Activated naive CD8-positive, alpha-beta T cell (primary cell): ENCODE measurements around the gene PTPRN2.
"Not testable (repeated sequence)": the region's sequence is repeated elsewhere in the genome, so short reads cannot be mapped to it uniquely, and the experiment has no call there.

ENCODE experiments used
- H3K27ac Mint-ChIP-seq: one replicate; pipeline ENCODE4 v1.8.0; 2021; ENCODE audit warnings: mixed read lengths
- H3K27me3 Mint-ChIP-seq: one replicate; pipeline ENCODE4 v1.8.0; 2021; ENCODE audit warnings: mixed read lengths
- H3K36me3 Mint-ChIP-seq: one replicate; pipeline ENCODE4 v1.8.0; 2021; ENCODE audit warnings: mixed read lengths
- H3K4me1 Mint-ChIP-seq: one replicate; pipeline ENCODE4 v1.8.0; 2021; ENCODE audit warnings: low read depth, mixed read lengths
- H3K4me3 Mint-ChIP-seq: one replicate; pipeline ENCODE4 v1.8.0; 2021; ENCODE audit warnings: mild to moderate bottlenecking, mixed read lengths
- H3K9me3 Mint-ChIP-seq: one replicate; pipeline ENCODE4 v1.8.0; 2021; ENCODE audit warnings: low read depth, mixed read lengths

Gene PTPRN2

DNA sequence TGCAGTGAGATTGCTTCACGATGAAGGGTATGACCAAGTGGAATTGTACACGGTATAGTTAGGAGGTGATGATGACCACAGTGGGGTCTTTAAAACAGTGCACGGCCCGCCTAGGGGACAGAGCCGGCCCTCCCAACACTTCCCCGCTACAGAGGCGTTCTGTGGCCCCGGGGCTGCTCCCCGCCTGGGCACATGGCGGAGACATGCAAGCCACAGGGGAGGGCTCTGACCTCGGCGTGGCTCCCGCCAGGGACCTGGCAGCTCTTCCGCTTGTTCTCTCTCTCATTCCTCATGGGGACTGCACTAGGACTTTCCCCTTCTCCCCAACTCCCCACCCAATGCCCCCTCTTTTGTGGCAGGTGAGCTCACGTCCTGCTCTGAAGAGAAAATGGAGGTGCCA lies 857.0 kb downstream of the PTPRN2 start:
- Mint-ChIP-seq H3K4me3 (no peak overlapping the region), H3K36me3 (no peaks in the 10 kb centered on the region), H3K4me1 (no peaks in the 10 kb centered on the region), H3K9me3 (no peaks in the 10 kb centered on the region), H3K27ac (no peak overlapping the region), H3K27me3 (peaks cover 2% of the 10 kb centered on the region)

DNA sequence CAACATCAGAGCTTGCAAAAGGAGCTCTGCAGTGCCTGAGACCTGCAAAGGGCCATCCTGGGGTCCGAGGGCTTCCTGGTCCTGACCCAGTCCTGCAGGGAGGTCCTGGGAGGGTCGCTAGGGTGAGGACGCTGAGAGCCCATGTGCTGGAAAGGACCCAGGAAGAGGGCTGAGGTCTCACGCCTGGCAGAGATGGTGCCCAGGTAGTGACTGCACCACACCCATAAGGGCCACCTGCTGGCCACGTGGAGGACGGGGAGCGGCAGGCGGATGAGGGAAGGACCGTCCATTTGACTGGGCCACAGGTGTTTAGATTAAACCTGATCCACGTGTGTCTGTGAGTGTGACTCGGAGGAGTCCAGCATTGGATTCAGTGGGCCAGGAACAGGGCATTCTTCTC lies 858.1 kb downstream of the PTPRN2 start:
- Mint-ChIP-seq H3K27ac (no peak overlapping the region), H3K4me3 (no peak overlapping the region), H3K9me3 (no peaks in the 10 kb centered on the region), H3K36me3 (no peaks in the 10 kb centered on the region), H3K4me1 (no peaks in the 10 kb centered on the region), H3K27me3 (peaks cover 2% of the 10 kb centered on the region)

DNA sequence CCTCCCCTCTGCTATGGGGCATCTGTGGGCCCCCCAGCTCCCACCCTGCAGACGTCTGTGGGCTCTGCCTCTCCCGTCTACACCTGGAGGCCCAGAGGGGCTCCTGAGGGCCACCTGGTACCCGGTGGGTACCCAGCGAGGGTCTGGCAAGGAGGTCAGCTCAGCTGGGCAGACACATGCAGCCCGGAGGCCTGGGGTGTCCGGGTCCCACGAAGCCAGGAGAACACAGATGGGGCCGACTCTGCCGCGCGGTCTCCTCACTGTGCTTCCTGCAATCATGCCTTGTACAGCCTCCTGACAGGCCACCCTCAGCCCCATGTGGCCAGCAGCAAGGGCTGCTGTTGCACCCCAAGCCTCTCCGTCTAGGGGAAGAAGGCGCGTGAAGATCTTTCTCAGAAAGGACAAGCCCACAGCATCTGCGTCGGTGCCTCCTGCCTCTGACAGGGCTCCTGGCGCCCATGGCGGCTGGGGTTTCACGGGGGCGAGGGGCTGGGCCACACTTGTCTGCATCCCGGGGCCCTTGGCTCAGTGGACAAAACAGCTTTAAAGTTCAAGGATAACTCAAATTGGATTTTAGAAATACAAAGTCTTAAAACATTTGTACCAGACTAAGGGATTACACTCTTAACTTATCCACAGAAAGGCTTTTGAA lies 859.5 kb downstream of the PTPRN2 start:
- H3K4me1 Mint-ChIP-seq: no peaks in the 10 kb centered on the region
- H3K36me3 Mint-ChIP-seq: no peaks in the 10 kb centered on the region
- no peak overlapping the region for H3K27ac Mint-ChIP-seq
- no peaks in the 10 kb centered on the region for H3K9me3 Mint-ChIP-seq
- H3K27me3 Mint-ChIP-seq: peaks cover 3% of the 10 kb centered on the region
- H3K4me3 Mint-ChIP-seq: no peak overlapping the region

DNA sequence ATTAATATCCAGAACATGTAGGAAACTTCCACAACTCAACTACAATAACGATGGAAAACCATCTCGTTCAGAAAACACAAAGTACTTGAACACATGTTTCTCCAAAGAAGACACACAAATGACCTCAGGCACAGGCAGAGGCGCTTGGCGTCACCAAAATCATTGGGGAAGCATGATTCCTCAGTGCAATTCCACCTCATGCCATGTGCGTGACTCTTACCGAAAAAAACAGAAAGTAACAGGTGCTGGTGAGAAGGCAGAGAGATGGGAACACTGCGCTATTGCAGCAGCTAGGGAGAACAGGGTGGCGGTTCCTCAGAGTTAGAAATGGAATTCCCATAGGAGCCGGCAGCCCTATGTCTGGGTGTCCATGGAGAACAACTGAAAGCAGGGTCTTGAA lies 860.9 kb downstream of the PTPRN2 start:
- Mint-ChIP-seq H3K36me3 (no peaks in the 10 kb centered on the region), H3K4me3 (no peak overlapping the region), H3K4me1 (no peaks in the 10 kb centered on the region), H3K9me3 (no peaks in the 10 kb centered on the region), H3K27ac (no peak overlapping the region), H3K27me3 (peaks cover 3% of the 10 kb centered on the region)

DNA sequence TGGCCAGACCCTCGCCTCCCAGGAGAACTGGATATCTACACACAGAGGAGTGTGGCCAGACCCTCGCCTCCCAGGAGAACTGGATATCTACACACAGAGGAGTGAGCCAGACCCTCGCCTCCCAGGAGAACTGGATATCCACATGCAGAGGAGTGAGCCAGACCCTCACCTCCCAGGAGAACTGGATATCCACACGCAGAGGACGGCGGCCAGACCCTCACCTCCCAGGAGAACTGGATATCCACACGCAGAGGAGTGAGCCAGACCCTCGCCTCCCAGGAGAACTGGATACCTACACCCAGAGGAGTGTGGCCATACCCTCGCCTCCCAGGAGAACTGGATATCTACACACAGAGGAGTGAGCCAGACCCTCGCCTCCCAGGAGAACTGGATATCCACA lies 862.3 kb downstream of the PTPRN2 start:
- H3K36me3 Mint-ChIP-seq, H3K4me3 Mint-ChIP-seq, H3K9me3 Mint-ChIP-seq, H3K27me3 Mint-ChIP-seq, H3K27ac Mint-ChIP-seq, H3K4me1 Mint-ChIP-seq: not testable (repeated sequence)

DNA sequence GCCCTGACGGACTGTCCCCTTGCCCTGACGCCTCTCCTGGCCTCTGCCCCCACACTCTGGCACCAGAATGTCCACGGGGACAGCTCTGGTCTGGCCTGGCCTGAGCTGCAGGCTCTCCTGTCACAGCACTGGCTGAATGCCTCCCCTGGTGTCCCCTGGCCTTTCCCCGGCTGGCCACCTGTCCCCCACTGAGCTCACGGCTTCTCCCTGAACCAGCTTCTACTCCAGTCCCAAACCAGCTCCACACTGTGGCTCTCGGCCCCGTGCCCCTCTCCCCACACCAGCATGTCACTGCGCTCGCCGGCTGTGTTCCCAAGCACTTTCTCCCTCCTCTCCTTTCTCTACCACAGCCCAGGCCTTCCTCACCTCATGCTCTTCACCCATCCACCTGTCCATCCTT lies 864.4 kb downstream of the PTPRN2 start:
- no peaks in the 10 kb centered on the region for H3K36me3 Mint-ChIP-seq
- no peaks in the 10 kb centered on the region for H3K9me3 Mint-ChIP-seq
- H3K4me3 Mint-ChIP-seq: no peak overlapping the region
- H3K27me3 Mint-ChIP-seq: peaks cover 3% of the 10 kb centered on the region
- no peaks in the 10 kb centered on the region for H3K4me1 Mint-ChIP-seq
- H3K27ac Mint-ChIP-seq: no peak overlapping the region

DNA sequence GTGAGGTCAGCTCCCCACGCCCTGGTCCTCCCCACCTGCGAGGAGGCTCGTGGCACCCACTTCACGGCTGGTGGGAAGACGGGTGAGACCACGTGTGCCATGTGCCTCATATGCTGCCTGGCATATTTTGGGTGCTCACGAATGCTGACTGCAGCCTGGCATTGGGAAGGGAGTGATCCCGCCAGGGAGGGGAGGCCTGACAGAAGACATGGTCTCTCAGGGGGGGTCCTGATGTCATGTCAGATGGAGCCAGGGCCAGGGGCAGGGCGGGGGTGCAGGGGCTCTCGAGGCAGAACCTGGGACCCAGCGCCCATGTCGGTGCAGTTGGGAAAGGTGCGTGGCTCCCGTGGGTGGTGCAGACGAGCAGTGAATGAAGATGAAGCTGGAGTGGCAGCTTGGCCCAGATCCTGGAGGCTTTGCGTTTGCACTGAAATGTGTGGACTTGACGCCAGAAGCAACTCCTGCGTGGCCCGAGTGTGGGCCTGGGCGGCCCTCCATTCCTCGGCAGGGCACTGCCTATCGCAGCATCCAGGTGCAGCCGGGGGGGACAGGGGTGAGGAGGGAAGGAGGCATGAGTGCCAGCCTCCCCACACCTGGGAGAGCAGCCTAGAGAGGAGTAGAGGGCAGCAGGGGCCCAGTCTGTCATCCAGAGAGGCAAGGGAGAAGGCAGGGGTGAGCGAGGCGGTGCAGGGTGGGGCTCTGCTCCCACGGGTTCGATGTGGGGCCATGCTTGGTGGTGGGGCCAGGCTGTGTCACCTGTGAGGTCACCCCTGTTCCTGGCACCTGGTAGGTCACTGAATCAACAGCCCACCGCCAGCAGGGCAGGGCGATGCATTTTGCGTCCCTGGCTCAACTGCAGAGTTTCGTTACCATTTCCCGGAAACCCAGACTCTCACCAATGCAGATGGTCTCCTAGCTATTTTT lies 865.2 kb downstream of the PTPRN2 start:
- H3K9me3 Mint-ChIP-seq: no peaks in the 10 kb centered on the region
- H3K27me3 Mint-ChIP-seq: peaks cover 3% of the 10 kb centered on the region
- no peak overlapping the region for H3K4me3 Mint-ChIP-seq
- no peak overlapping the region for H3K27ac Mint-ChIP-seq
- H3K4me1 Mint-ChIP-seq: no peaks in the 10 kb centered on the region
- H3K36me3 Mint-ChIP-seq: no peaks in the 10 kb centered on the region

DNA sequence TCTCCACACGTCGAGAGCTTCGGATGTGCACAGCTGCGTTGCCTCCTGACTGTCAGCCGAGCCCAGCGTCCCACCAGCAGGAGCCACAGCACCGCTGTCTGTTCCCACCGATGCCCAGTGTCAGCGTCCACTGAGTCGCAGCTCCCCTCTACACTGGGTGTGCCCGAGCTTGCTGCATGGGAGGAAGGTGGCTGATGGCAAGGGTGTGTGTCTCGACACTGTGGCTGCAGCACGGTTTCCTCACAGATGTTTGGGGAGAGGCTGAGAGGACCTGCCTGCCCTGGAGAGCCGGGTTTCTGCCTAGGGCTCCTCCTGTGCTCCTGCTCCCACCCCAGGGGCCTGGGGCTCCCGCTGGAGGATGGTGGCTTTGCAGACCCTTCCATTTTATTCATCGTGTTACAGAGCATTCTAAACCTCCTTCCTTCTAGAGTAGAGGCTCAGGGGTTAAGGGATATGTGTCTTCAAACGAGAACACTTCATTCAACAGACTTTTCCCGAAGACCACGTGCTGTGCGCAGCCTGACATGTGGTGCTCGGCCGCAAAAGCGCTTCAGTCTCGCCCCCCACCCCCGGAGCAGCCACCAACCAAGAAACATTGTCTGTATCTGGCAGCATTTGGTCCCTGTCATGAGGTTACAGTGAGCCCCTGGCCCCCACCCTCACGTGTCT lies 866.0 kb downstream of the PTPRN2 start:
- Mint-ChIP-seq H3K4me1 (no peaks in the 10 kb centered on the region), H3K27me3 (peaks cover 3% of the 10 kb centered on the region), H3K4me3 (no peak overlapping the region), H3K36me3 (no peaks in the 10 kb centered on the region), H3K27ac (no peak overlapping the region), H3K9me3 (no peaks in the 10 kb centered on the region)

DNA sequence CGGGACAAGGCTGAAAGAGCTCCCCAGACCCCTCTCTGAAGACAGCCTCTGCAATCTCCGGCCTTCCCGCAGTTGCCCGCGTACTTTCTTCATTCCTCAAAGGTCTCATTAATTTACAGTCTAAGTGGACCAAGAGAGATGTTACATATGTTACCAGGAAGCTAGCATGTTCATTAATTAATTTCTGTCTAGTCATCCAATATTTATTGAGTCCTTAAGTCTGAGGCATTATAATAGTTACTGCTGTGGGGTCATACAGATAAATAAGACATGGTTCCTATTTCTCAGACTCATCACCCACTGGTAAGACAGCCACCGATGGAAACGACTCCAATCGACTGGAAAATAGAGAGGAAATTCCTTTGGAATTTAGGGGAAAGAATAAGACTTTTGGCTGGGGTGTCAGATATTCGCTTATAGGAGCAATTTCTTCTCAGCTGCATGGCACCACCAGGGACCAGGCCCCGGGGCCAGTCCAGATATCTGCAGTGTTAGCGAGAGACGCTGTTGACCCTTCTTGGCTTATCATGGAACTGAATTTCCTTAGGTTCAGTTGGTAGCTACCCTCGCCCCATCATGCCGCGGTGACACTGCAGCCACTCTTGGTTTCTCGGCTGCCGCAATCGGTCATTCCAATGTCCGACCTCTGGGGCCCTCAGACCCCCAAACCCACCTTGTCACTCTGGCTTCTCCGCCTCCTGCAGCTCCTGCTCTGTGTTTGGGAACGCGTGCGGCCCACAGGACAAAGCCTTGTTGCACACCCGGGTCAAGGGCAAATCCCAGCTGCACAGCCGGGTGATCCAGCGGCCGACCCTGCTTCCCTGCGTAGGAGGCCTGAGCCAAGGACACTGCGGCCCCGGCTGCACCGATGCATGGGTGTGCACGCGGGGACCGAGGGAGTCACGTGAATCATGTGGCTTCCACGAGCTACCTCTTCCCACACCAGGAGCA lies 867.6 kb downstream of the PTPRN2 start:
- H3K27me3 Mint-ChIP-seq: peaks cover 3% of the 10 kb centered on the region
- H3K36me3 Mint-ChIP-seq: no peaks in the 10 kb centered on the region
- no peaks in the 10 kb centered on the region for H3K9me3 Mint-ChIP-seq
- H3K4me1 Mint-ChIP-seq: no peaks in the 10 kb centered on the region
- H3K27ac Mint-ChIP-seq: no peak overlapping the region
- H3K4me3 Mint-ChIP-seq: no peak overlapping the region

DNA sequence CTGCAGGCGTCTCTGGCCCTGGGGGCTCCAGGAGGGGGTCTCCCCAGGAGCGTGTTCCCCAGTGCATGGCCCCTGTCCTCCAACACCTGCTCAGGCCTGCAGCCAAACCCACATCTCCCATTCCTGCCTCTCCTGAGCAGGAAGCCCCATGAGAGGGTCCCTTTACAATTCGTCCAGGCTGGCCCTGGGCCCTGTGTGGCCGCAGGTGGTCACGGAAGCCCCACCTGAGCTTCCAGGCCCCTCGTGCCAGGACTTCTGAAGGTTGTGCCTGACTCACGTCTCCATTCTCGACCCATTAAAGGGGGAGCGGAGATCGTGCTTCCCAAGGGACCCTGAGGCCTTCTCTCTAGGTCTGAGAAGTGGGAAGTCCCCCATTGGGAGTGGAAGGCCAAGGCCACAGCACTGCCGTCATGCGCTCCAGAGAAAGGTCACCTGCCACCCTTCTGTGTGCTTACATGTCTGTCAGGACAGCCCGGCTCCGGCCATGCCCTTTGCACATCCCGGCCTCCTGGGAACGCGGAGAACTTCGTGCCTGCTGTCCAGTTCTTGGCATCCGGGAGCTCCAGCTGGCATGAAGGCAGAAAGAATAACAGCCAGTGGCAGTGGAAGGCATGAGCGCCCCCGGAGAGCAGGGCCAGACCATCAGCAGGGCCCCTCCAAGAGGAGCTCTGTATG lies 868.5 kb downstream of the PTPRN2 start:
- H3K4me1 Mint-ChIP-seq: no peaks in the 10 kb centered on the region
- H3K4me3 Mint-ChIP-seq: no peak overlapping the region
- H3K36me3 Mint-ChIP-seq: no peaks in the 10 kb centered on the region
- no peak overlapping the region for H3K27ac Mint-ChIP-seq
- H3K9me3 Mint-ChIP-seq: no peaks in the 10 kb centered on the region
- peaks cover 3% of the 10 kb centered on the region for H3K27me3 Mint-ChIP-seq

DNA sequence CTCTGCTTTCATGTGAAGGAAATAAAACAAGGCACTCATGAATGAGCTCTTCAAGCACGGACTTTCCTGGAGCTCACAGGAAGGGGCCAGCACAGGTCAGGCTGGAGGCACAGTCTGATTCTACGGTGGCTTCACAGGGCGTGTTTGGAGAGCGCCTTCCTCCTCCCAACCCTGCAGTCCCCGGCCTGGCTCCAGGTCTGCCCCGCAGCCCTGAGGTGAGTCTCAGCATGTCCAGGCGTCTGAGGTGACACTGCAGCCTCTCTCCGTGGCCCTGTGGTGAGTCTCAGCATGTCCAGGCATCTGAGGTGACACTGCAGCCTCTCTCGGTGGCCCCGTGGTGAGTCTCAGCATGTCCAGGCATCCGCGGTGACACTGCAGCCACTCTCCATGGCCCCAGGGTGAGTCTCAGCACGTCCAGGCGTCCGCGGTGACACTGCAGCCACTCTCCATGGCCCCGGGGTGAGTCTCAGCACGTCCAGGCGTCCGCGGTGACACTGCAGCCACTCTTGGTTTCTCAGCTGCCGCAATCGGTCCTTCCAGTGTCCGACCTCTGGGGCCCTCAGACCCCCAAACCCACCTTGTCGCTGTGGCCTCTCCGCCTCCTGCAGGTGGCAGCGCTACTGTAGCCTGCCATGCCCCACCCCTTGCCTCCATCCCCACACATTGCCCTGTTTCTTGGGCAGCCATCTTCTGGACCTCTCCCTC lies 869.2 kb downstream of the PTPRN2 start:
- Mint-ChIP-seq H3K4me3 (no peak overlapping the region), H3K27ac (no peak overlapping the region), H3K27me3 (no peaks in the 10 kb centered on the region), H3K4me1 (no peaks in the 10 kb centered on the region), H3K9me3 (no peaks in the 10 kb centered on the region), H3K36me3 (no peaks in the 10 kb centered on the region)

DNA sequence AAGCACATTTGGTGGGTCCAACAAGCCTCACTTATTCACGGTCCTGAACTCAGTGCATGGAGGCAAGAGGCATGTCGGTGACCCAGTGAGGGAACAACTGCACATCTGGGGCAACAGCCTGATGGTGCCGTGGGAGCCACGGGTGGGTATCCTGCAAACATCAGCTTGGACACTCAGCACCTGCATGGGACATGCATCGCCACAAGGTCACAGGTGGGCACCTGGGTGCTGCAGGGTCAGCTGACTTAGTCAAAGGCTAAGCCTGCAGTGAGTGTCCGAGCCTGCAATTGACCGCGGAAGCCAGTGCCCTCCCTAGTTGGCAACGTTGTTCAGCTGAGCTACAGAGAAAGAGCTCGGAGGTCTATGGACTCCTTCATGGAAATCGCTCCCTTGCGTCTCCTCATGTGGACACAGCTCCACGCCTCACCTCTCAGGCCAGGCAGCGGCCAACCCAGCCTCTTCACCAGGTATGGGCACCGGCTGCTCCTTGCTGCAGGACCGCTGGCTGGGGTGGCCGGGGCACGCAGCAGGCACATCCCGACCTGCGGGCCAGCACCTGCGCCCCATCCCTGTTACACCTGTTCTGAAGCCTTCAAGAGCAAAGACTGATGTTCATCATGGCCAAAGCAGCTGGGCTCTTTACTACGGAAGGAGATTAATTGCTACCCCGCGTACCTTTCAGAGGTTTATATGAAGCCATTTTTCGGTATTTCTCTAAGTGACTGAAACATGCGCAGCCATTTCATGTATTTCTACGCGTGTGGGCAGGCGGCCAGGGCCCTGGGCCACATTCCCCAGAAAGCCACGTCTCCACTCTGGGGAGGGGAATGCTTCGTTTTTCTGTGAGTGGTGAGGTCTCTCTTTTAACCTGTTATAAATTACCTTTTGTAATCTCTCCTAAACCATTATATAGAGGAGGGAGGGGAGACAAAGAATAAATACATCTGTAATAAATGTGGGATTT lies 870.1 kb downstream of the PTPRN2 start:
- H3K4me3 Mint-ChIP-seq: no peak overlapping the region
- H3K27me3 Mint-ChIP-seq: no peaks in the 10 kb centered on the region
- H3K36me3 Mint-ChIP-seq: no peaks in the 10 kb centered on the region
- no peaks in the 10 kb centered on the region for H3K9me3 Mint-ChIP-seq
- H3K4me1 Mint-ChIP-seq: no peaks in the 10 kb centered on the region
- H3K27ac Mint-ChIP-seq: no peak overlapping the region

DNA sequence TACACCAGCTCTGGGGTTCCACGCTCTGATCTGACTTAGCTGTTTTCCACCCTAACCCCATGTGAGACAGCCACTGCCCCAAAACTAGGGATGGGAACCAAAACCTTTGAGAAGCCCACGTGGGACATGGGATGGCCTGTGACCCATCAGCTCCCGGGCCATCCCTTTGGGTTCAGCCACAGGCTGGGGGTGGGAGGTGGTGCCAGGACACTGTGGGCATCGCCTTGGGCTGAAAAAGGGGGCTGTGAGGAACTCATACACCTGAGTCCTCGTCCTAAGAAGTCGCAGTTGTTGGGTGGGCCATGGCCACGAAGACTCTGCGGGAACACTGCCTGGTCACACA lies 871.7 kb downstream of the PTPRN2 start:
- Mint-ChIP-seq H3K27me3 (no peaks in the 10 kb centered on the region), H3K36me3 (no peaks in the 10 kb centered on the region), H3K9me3 (no peaks in the 10 kb centered on the region), H3K4me1 (no peaks in the 10 kb centered on the region), H3K4me3 (no peak overlapping the region), H3K27ac (no peak overlapping the region)
